Fibroblast of skin of back (primary cell): ENCODE measurements around the gene MRPL48.

ENCODE experiments used
- DNase-seq: peaks from one replicate; pipeline ENCODE4 v3.0.0-alpha.2; 2013

The MRPL48 gene

GRCh38 chr11:73894725-73895335 lies 107.2 kb downstream of the MRPL48 start:
- peak; percentile 62 for DNase-seq

GRCh38 chr11:73902303-73902702 lies 114.6 kb downstream of the MRPL48 start:
- no peak for DNase-seq

GRCh38 chr11:73907191-73907590 lies 119.5 kb downstream of the MRPL48 start:
- peak; percentile 40 for DNase-seq

GRCh38 chr11:73912026-73912425 lies 124.4 kb downstream of the MRPL48 start:
- no peak for DNase-seq

- no peak for DNase-seq
These were observed 125.8 kb downstream of the MRPL48 start for GRCh38 chr11:73913472-73913871.

GRCh38 chr11:73914284-73914683 lies 126.6 kb downstream of the MRPL48 start:
- no peak for DNase-seq
